Psoas muscle (tissue), 8 donors: ENCODE results near the gene KDM1A. TPM values are rescaled to one million over a fixed set of nuclear protein-coding genes. Genes with fewer than 3 reads are reported as not detected.

ENCODE experiments used
- ATAC-seq, 4 donors: fragments of 200-7000 bp; cut with Tn5 transposase; one replicate each; pipeline ENCODE4 v1.9.1; 2020; ENCODE audit warnings: moderate library complexity in 3 of 4, mild to moderate bottlenecking in 2 of 4
- DNase-seq, 2 donors: peaks; one replicate each; pipeline ENCODE4 v3.0.0-alpha.2; 2020
- H3K27ac ChIP-seq: fragments of 200-600 bp; one replicate; pipeline ENCODE4 v1.8.0; 2022
- H3K27me3 ChIP-seq, 3 donors: fragments of 200-600 bp in 1 of 3; one replicate each; pipeline versions ENCODE4 v1.6.1 to v1.8.0; 2013 to 2022; ENCODE audit warnings: low read length in 2 of 3, mild to moderate bottlenecking in 2 of 3, moderate library complexity in 1 of 3; ENCODE audit not compliant: insufficient read depth in 3 of 3
- H3K36me3 ChIP-seq, 2 donors: fragments of 200-600 bp in 1 of 2; one replicate each; pipeline versions ENCODE4 v1.6.1 to v1.8.0; 2013 to 2022; ENCODE audit warnings: low read depth in 1 of 2, mild to moderate bottlenecking in 1 of 2, moderate library complexity in 1 of 2; ENCODE audit not compliant: insufficient read depth in 1 of 2
- H3K4me1 ChIP-seq: fragments of 200-600 bp; one replicate; pipeline ENCODE4 v1.8.0; 2022
- H3K4me3 ChIP-seq: fragments of 200-600 bp; one replicate; pipeline ENCODE4 v1.8.0; 2022; ENCODE audit warnings: mild to moderate bottlenecking
- H3K9me3 ChIP-seq: fragments of 200-600 bp; one replicate; pipeline ENCODE4 v1.8.0; 2022
- CTCF ChIP-seq: fragments of 200-600 bp; IDR thresholded peaks from one replicate; pipeline ENCODE4 v1.8.0; 2022; ENCODE audit warnings: antibody characterized with exemption
- WGBS, 3 donors: extraction: QIAGEN DNeasy Blood & Tissue Kit; methylation state at CpG; one replicate each; pipeline versions ENCODE4 v1.1.6 to v1.1.7; 2013; 5-methylcytosine and 5-hydroxymethylcytosine counted together
- intact Hi-C, 2 donors: fragments of 100-400 bp; cut with DNase I; formaldehyde crosslinking; loops; one replicate each; pipeline versions ENCODE4 v1.11.0 to v1.14.2; 2022
- polyA plus RNA-seq, 3 donors: library from polyadenylated mRNA; stranded (reverse); fragments of 200-250 nt; gene quantifications; one replicate each; pipeline ENCODE4 v1.2.3, GENCODE V29; 2013
- total RNA-seq, 4 donors: library from RNA; stranded (reverse); fragmentation: NEBNext Ultra II Directional in 2 of 4; extraction: Animal tissue kit (Norgen Biotek cat#: 25700) in 2 of 4; gene quantifications; one replicate each; pipeline versions ENCODE4 v1.2.1 to v1.2.4, GENCODE V29; 2021 to 2023
- donor health status: healthy with polysubstance abuse.
- donor health status: DM: no; HTN: no; CAD: no; lungs with moderate emphysema.
- donor health status: Bipolar disorder and iron deficiency.
- donor health status: healthy.
- donor health status: DM: yes; HTN: yes; CAD: no.
- donor health status: DM: no; HTN: no; CAD: no.
- donor health status: DM: no; HTN: no; CAD: no.
- donor health status: DM: yes; HTN: yes; CAD: no.

The KDM1A gene
- total and polyA plus RNA-seq, 7 donors, result 29.1 to 49.2 (median 41.5) TPM

- ATAC-seq (no peak), DNase-seq (no peak)
- H3K9me3 ChIP-seq, result no peaks in the 10 kb centered on the region
- H3K27ac ChIP-seq, result no peak overlapping the region
- intact Hi-C loops, result loop anchor here (10.0 kb wide), 3 partner anchors 118 to 312 kb away; partner anchors contain the start of gene LACTBL1 (in 1 of the 2)
- H3K4me3 ChIP-seq, result no peak overlapping the region
- 76 to 87% (median 80%) methylated on average over 12 of the region's 12 CpGs for WGBS, 3 donors
- TF ChIP-seq CTCF, result no peak
- peaks cover 0 to 49% of the 10 kb centered on the region in 2 donors for H3K36me3 ChIP-seq
- no peaks in the 10 kb centered on the region for H3K27me3 ChIP-seq
- H3K4me1 ChIP-seq, result no peaks in the 10 kb centered on the region
These were observed 73.2 kb downstream of the KDM1A start for GRCh38 chr1:23092447-23092846.

- no peak for TF ChIP-seq CTCF
- no peak for DNase-seq
- no peaks in the 10 kb centered on the region for H3K27me3 ChIP-seq
- intact Hi-C loops, result loop anchor here (5.0 to 10.0 kb wide), 4 partner anchors 123 to 307 kb away; partner anchors contain the start of gene LACTBL1 (in 1 of the 2)
- peaks cover 28% of the 10 kb centered on the region for H3K4me1 ChIP-seq
- H3K36me3 ChIP-seq, result peaks cover 0 to 19% of the 10 kb centered on the region in 2 donors
- H3K4me3 ChIP-seq, result no peak overlapping the region
- H3K27ac ChIP-seq, result no peak overlapping the region
- H3K9me3 ChIP-seq, result no peaks in the 10 kb centered on the region
- no peak for ATAC-seq
- WGBS, 3 donors, result 87 to 91% (median 91%) methylated on average over 6 of the region's 6 CpGs
These were observed 78.0 kb downstream of the KDM1A start for GRCh38 chr1:23097316-23097715.

GRCh38 chr1:23098463-23099170 lies 79.3 kb downstream of the KDM1A start:
- no peak overlapping the region for H3K27ac ChIP-seq
- no peaks in the 10 kb centered on the region for H3K27me3 ChIP-seq
- peaks cover 0 to 6% of the 10 kb centered on the region in 2 donors for H3K36me3 ChIP-seq
- peak; percentile 94 for TF ChIP-seq CTCF
- WGBS, 3 donors, result 43 to 56% (median 44%) methylated on average over 12 of the region's 12 CpGs
- ATAC-seq, result peak; percentile 73 to 85 (median 77)
- no peaks in the 10 kb centered on the region for H3K9me3 ChIP-seq
- peaks cover 37% of the 10 kb centered on the region for H3K4me1 ChIP-seq
- no peak overlapping the region for H3K4me3 ChIP-seq
- no peak for DNase-seq
- intact Hi-C loops, result loop anchor here (1.0 to 10.0 kb wide), 6 partner anchors 86 to 306 kb away; partner anchors contain the start of gene LACTBL1 (in 1 of the 2)

- Histone ChIP-seq H3K4me3 (no peak overlapping the region), H3K36me3 (peaks cover 0 to under 1% of the 10 kb centered on the region in 2 donors), H3K27ac (no peak overlapping the region), H3K4me1 (peaks cover 37% of the 10 kb centered on the region), H3K9me3 (no peaks in the 10 kb centered on the region), H3K27me3 (no peaks in the 10 kb centered on the region)
- intact Hi-C loops, result loop anchor here (1.0 to 10.0 kb wide), 5 partner anchors 85 to 306 kb away; partner anchors contain the start of gene LACTBL1 (in 1 of the 2)
- DNase-seq (no peak), ATAC-seq (no peak)
- WGBS, 3 donors, result 96 to 100% (median 97%) methylated on average over 1 of the region's 1 CpG
- no peak for TF ChIP-seq CTCF
These were observed 79.9 kb downstream of the KDM1A start for GRCh38 chr1:23099171-23099536.
